GM21619 (cell line): ENCODE measurements around the gene AKR1D1.
"Not testable (repeated sequence)": the region's sequence is repeated elsewhere in the genome, so short reads cannot be mapped to it uniquely, and the experiment has no call there.

Experiments used
- ATAC-seq: cut with Tn5 transposase; IDR thresholded peaks from one replicate; pipeline ENCODE4 v1.9.1; 2021; ENCODE audit not compliant: unreplicated experiment

The AKR1D1 gene

GRCh38 chr7:138116892-138117291, 40.6 kb downstream of the AKR1D1 start:
- no peak for ATAC-seq

- no peak for ATAC-seq
These were observed 44.0 kb downstream of the AKR1D1 start for GRCh38 chr7:138120140-138120827.

DNA sequence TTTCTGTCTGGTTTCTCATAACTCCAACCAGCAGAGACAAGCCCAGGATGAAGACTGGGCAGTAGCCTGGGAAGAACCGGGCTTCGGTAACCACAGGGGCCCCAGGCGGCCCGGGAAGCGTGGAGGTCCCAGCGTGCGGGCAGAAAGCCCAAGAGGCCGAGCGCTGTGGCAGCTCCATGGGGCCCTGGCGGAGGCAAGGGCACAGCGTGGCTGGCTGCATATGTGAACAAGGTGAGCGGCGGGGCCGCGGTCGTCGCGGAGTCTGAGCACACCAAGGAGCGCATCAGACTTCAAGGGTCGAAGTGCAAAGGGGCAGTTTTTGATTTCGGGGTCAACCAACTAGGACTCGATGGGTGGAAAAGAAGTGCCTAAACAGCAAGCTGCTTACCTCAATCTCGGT, 45.9 kb downstream of the AKR1D1 start:
- no peak for ATAC-seq

DNA sequence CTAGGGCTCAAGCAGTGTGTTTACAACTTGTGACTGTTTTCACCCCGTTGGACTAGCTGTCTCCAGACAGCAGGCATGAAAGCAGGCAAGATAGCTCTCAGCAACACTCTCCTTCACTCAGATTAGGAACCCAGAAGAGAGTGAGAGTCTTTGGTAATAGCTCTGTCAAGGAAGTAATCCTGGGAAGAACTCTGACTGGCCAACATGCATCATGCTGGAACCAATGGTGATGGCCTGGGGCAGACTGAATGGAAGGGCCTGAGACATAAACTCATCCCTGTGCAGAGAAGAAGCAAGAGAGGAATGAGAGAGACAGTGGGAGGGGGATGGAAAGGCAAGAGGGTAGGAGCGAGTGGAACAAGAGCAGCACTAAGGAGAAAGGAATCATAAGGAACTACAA, 48.9 kb downstream of the AKR1D1 start:
- peak; percentile 11 for ATAC-seq

GRCh38 chr7:138125598-138126111, 49.4 kb downstream of the AKR1D1 start:
- ATAC-seq: peak; percentile 91

DNA sequence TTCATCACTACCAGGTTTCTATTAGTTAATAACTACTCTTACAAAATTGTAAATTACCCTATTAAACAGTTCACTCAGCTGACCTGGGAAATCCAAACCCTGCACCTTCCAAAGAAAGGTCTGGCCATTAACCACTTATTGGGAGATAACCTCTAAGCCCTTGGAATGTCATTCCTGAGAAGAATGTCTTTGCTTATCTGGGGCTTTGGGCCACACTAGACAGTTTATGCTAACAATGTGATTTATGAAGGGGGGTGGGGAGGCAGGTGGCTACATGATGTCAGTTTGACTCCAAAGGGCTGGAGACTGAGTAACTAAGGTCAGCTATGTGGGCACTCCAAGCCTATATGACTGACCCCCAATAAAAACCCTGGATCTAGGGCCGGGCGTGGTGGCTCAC, 50.7 kb downstream of the AKR1D1 start:
- no peak for ATAC-seq

DNA sequence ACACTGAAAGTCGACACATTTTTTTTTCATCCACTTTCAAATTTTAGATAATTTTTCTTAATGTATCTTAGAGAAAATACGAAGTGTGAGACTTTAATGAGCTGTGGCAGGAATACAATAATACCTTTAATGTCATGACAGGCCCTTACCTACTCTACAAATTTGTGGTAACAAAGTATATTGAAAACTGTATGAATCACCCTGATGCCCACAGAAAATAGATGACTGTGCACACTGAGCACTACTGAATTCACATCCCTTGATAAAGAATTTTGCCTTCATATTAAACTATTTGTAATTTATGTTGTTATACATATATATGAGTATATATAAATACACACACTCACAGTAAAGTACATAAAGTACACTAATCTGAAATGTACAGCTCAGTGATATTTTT, 51.7 kb downstream of the AKR1D1 start:
- no peak for ATAC-seq

DNA sequence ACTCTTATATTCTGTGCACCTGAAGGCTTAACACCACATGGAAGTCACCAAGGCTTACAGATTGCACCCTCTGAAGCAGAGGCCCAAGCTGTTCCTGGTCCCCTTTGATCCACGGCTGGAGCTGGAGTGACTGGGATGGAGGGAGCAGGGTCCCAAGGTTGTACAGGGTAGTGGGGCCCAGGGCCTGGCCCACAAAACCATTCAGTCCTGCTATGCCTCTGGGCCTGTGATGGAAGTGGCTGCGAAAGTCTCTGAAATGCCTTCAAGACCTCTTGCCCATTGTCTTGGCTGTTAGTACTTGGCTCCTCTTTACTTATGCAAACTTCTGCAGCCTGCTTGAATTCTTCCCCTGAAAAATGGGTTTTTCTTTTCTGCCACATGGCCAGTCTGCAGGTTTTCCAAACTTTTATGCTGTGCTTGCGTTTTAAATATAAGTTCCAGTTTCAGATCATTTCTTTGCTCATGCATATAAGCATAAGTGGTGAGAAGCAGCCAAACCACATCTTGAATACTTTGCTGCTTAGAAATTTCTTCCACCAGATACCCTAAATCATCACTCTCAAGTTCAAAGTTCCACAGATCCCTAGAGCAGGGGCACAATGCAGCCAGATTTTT, 53.4 kb downstream of the AKR1D1 start:
- no peak for ATAC-seq

- peak; percentile 87 for ATAC-seq
These were observed 61.3 kb downstream of the AKR1D1 start for GRCh38 chr7:138137423-138138171.

GRCh38 chr7:138138244-138138643, 62.0 kb downstream of the AKR1D1 start:
- ATAC-seq: no peak

DNA sequence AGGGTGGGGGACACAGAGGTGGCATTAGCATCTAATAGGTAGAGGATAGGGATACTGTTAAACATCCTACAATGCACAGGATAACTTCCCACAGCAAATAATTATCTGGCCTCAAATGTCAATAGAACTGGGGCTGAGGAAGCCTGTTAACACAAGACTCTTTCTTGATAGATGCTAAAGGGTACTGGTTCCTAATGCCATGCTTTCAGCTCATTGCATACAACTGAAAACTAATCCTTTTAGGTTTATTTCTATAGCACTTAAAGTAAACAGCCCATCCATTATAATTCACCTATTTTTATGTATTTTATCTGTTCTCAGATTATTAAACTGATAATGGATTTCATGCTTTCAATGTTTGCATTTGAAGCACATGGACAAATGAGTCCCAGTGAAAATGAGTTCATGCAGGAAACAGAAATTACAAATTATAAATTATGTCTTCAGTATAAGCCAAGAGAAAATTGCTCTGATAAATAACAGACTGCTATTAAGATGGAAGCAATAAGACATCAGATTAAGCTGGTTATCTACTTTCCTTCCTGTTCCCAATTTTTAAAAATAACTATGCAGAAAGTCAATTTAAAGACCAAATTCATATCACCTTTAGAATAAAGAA, 66.4 kb downstream of the AKR1D1 start:
- ATAC-seq: no peak

DNA sequence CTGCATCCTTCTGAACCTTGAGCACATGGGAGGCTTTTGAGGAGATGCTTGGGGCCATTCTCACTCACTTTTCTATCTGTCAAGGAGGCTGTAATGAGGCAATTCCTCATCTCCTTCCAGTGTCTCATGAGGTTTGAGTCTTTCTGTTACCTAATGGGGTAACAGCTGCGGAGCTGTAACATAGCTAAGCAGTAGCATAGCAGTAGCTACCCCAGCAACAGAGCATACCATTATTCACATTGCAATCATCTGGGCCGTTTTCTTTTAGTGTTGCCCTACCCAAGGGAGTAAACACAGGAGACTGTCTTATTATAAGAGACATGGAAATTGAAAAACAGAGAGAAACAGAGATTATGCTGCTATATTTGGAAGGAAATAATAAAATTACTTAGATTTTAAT, 68.7 kb downstream of the AKR1D1 start:
- ATAC-seq: no peak

GRCh38 chr7:138146221-138146620, 70.0 kb downstream of the AKR1D1 start:
- not testable (repeated sequence) for ATAC-seq

DNA sequence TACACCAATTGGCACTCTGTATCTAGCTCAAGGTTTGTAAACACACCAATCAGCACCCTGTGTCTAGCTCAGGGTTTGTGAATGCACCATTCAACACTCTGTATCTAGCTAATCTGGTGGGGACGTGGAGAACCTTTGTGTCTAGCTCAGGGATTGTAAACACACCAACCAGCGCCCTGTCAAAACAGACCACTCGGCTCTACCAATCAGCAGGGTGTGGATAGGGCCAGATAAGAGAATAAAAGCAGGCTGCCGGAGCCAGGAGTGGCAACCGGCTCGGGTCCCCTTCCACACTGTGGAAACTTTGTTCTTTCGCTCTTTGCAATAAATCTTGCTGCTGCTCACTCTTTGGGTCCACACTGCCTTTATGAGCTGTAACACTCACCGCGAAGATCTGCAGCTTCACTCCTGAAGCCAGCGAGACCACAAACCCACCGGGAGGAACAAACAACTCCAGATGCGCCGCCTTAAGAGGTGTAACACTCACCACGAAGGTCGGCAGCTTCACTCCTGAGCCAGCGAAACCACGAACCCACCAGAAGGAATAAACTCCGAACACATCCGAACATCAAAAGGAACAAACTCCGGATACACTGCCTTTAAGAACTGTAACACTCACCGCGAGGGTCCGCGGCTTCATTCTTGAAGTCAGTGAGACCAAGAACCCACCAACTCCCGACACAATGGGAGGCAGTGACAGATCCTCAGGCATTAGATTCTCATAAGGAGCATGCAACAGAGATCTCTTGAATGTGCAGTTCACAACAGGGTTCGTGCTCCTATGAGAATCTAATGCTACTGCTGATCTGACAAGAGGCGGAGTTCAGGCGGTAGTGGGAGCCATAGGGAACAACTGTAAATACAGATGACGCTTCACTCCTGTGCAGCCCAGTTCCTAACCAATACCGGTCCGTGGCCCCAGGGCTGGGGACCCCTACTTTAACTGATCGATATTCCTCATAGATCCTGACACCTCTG, 70.8 kb downstream of the AKR1D1 start:
- ATAC-seq: not testable (repeated sequence)

DNA sequence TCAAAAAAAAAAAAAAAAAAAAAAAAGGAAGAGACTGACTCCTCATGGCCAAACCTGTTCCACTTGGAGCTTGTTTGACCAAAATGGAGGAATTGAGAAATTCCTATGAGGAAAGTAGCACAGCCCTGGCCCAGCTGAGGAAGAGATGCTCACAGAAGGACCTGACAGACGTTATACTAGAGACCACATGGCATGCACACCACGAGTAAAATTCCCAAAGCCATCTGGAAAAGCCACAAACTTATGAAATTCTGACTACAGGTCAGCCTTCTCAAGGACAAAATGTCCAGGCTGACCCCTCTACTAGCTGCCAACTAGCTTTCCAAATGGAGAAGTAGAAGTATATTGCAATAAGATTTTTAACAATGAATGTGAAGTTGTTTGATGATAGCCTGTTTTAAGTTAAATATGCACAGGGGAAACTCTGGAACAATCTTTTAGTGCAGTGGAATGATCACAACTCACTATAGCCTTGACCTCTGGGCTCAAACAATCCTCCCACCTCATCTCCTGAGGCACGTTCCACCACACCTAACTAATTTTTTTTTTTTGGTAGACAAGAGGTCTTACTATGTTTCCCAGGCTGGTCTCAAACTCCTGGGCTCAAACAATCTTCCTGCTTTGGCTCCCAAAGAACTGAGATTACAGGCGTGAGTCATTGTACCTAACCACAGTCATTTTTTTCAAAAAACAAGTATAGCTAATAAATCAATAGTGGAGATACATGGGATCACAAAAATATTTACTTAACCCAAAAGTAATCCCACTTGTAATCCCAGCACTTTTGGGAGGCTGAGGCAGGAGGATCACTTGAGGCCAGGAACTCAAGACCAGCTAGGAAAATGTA, 75.7 kb downstream of the AKR1D1 start:
- no peak for ATAC-seq

DNA sequence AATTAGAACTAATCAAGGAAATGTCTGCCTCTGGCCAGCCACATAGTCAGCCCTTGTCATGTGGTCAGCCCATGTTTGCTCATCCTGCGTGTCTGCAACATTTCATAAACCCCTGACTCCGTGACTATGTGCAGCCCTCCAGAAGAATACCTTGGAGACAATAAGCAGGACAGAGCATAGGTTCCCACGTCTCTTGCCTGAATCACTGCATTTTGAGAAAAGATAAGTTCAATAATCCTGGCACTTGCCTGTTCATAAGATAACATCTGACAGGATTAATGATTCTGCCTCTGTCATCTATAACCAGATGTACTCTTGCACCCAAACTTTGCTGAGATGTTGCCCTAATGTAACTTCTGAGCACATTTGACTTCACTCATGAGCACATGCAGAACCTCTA, 78.4 kb downstream of the AKR1D1 start:
- ATAC-seq: no peak

DNA sequence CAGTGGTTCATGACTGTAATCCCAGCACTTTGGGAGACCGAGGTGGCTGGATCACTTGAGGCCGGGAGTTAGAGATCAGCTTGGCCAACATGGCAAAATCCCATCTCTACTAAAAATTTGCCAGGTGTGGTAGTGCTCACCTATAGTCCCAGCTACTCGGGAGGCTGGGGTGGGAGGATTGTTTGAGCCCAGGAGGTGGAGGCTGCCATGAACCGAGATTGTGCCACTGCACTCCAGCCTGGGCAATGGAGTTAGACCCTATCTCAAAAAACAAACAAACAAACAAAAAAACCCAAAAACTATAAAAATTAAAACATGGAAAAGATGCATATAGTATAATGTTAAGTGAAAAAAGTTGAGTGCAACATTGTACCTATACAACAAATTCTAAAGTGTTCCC, 81.4 kb downstream of the AKR1D1 start:
- no peak for ATAC-seq

GRCh38 chr7:138158739-138159528, 82.7 kb downstream of the AKR1D1 start:
- no peak for ATAC-seq
